ENCODE measurements around the gene MAFF. TPM values are rescaled to one million over a fixed set of nuclear protein-coding genes. Genes with fewer than 3 reads are reported as not detected.

Gene MAFF
- total and polyA plus RNA-seq, 9 of the 15 experiments (the other 6 are each of a cell fraction or from before 2014, with no cell fraction given): 0.51 to 8.0 (median 5.4) TPM

- TF ChIP-seq HOMEZ (CRISPR knock-in tag; IDR thresholded peaks at IDR 0.05): no peak
- TF ChIP-seq ZNF407 (IDR thresholded peaks at IDR 0.05; ENCODE audit: low read depth): 0 out of 2 replicates have a peak, but pooled peaks have one; percentile 7
- TF ChIP-seq CHCHD3 (CRISPR knock-in tag; IDR thresholded peaks at IDR 0.05): no peak
- TF ChIP-seq TAF1 (IDR thresholded peaks at IDR 0.05; ENCODE audit: control insufficient read depth, extremely low read depth, insufficient read depth, low read length, severe bottlenecking): peak; percentile 37
- TF ChIP-seq, protein P1, sequence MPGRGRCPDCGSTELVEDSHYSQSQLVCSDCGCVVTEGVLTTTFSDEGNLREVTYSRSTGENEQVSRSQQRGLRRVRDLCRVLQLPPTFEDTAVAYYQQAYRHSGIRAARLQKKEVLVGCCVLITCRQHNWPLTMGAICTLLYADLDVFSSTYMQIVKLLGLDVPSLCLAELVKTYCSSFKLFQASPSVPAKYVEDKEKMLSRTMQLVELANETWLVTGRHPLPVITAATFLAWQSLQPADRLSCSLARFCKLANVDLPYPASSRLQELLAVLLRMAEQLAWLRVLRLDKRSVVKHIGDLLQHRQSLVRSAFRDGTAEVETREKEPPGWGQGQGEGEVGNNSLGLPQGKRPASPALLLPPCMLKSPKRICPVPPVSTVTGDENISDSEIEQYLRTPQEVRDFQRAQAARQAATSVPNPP (IDR thresholded peaks at IDR 0.05; ENCODE audit: borderline replicate concordance, insufficient read depth, insufficient read length): no peak
- TF ChIP-seq, protein P2, sequence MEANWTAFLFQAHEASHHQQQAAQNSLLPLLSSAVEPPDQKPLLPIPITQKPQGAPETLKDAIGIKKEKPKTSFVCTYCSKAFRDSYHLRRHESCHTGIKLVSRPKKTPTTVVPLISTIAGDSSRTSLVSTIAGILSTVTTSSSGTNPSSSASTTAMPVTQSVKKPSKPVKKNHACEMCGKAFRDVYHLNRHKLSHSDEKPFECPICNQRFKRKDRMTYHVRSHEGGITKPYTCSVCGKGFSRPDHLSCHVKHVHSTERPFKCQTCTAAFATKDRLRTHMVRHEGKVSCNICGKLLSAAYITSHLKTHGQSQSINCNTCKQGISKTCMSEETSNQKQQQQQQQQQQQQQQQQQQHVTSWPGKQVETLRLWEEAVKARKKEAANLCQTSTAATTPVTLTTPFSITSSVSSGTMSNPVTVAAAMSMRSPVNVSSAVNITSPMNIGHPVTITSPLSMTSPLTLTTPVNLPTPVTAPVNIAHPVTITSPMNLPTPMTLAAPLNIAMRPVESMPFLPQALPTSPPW (CRISPR knock-in tag; IDR thresholded peaks at IDR 0.05): peak; percentile 45; the same call in 1 of the 2 replicates
- TF ChIP-seq RBFOX2 (IDR thresholded peaks at IDR 0.05; ENCODE audit: low read depth, low read length): peak; percentile 71
- TF ChIP-seq SIRT6 (IDR thresholded peaks at IDR 0.05; ENCODE audit: low read depth, low read length): no peak
- peak; percentile 98 for TF ChIP-seq USF2 (CRISPR knock-in tag; IDR thresholded peaks at IDR 0.05)
- peak; percentile 38 to 76; a peak in 3 of 4 replicates for TF ChIP-seq FOXK2 (conservative IDR thresholded peaks at IDR 0.05 in 1 of 2, IDR thresholded peaks at IDR 0.05 in 1 of 2; ENCODE audit: low read depth in 2 of 2)
- TF ChIP-seq BHLHE40 (IDR thresholded peaks at IDR 0.05; ENCODE audit: low read length): 0 out of 2 replicates have a peak, but pooled peaks have one; percentile 35
- TF ChIP-seq SREBF2 (CRISPR knock-in tag; IDR thresholded peaks at IDR 0.05): no peak
Measured at GRCh38 chr22:38181453-38182200, 20.2 kb upstream of the MAFF start, which contains the start of gene PLA2G6 (continued).
